Esophagus mucosa (tissue), 1 donor: ENCODE data around the gene ZNF618. TPM values are rescaled to one million over a fixed set of nuclear protein-coding genes. Genes with fewer than 3 reads are reported as not detected.

Experiments
- ATAC-seq: fragments of 200-7000 bp; cut with Tn5 transposase; one replicate; pipeline ENCODE4 v1.9.1; 2020
- total RNA-seq: library from RNA; stranded (reverse); gene quantifications from one replicate; pipeline ENCODE4 v1.2.4, GENCODE V29; 2023
- donor health status: DM: yes; HTN: yes; CAD: no.

Gene ZNF618
- total RNA-seq, 1 donor from 2014 or later, result 2.0 TPM

- no peak for ATAC-seq
Observed at GRCh38 chr9:114003351-114003750, 127.2 kb downstream of the ZNF618 start.

GRCh38 chr9:114003758-114004157 is 127.6 kb downstream of the ZNF618 start:
- no peak for ATAC-seq

- no peak for ATAC-seq
Observed at GRCh38 chr9:114004221-114004716, 128.2 kb downstream of the ZNF618 start.

GRCh38 chr9:114005371-114006154 is 129.5 kb downstream of the ZNF618 start:
- ATAC-seq, result no peak

- ATAC-seq, result no peak
Observed at GRCh38 chr9:114006155-114006550, 130.0 kb downstream of the ZNF618 start.

- no peak for ATAC-seq
Observed at GRCh38 chr9:114006931-114007691, 131.0 kb downstream of the ZNF618 start.

GRCh38 chr9:114007991-114008666 is 132.0 kb downstream of the ZNF618 start:
- no peak for ATAC-seq

GRCh38 chr9:114008667-114009410 is 132.7 kb downstream of the ZNF618 start:
- ATAC-seq, result no peak

GRCh38 chr9:114011313-114011712 is 135.2 kb downstream of the ZNF618 start:
- ATAC-seq, result no peak

GRCh38 chr9:114012126-114012525 is 136.0 kb downstream of the ZNF618 start:
- ATAC-seq, result no peak

GRCh38 chr9:114014044-114014443 is 137.9 kb downstream of the ZNF618 start:
- no peak for ATAC-seq

- no peak for ATAC-seq
Observed at GRCh38 chr9:114015607-114016006, 139.5 kb downstream of the ZNF618 start.

- no peak for ATAC-seq
Observed at GRCh38 chr9:114016101-114016500, 140.0 kb downstream of the ZNF618 start.

- ATAC-seq, result no peak
Observed at GRCh38 chr9:114016629-114017423, 140.7 kb downstream of the ZNF618 start.

GRCh38 chr9:114017741-114018715 is 141.9 kb downstream of the ZNF618 start:
- ATAC-seq, result no peak

GRCh38 chr9:114021578-114021977 is 145.5 kb downstream of the ZNF618 start:
- no peak for ATAC-seq

GRCh38 chr9:114023961-114024360 is 147.9 kb downstream of the ZNF618 start:
- ATAC-seq, result no peak

- no peak for ATAC-seq
Observed at GRCh38 chr9:114025196-114025753, 149.2 kb downstream of the ZNF618 start.

- ATAC-seq, result no peak
Observed at GRCh38 chr9:114025760-114026159, 149.7 kb downstream of the ZNF618 start.

GRCh38 chr9:114026335-114026734 is 150.2 kb downstream of the ZNF618 start:
- ATAC-seq, result no peak
